ENCODE data around the gene NMRK1. TPM values are rescaled to one million over a fixed set of nuclear protein-coding genes. Genes with fewer than 3 reads are reported as not detected.

NMRK1 gene
- total RNA-seq, 2 donors from 2014 or later = 21.3 to 24.6 TPM

DNA sequence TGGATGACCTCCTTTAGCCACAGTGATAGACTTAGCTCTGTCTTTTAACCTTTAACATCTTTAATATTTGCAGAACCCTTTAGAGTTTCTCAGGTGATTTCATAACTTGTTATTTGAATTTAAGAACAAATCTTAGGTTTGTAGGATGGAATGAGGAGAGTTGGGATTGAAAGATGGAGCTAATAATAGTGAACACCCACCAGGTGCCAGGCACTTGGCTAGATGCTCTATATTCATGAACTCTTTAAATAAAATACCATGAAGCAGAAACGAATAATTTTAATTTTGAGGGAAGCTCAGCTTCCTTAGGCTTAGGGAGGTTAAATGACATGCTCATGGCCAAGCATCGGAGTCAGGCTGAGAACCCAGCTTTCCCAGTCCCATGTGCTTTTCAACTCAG lies 40.4 kb downstream of the NMRK1 start:
- H3K27ac ChIP-seq = no peak overlapping the region
- H3K27me3 ChIP-seq = no peaks in the 10 kb centered on the region
- no peak overlapping the region for H3K4me3 ChIP-seq
- intact Hi-C loops (cut with DNase I) = no loop called here
- H3K9me3 ChIP-seq = no peaks in the 10 kb centered on the region
- DNase-seq = no peak
- H3K4me1 ChIP-seq = no peaks in the 10 kb centered on the region
- TF ChIP-seq CTCF (IDR thresholded peaks at IDR 0.05) = no peak
- no peaks in the 10 kb centered on the region for H3K36me3 ChIP-seq
- H3K9ac ChIP-seq (ENCODE audit: low read depth in 2 of 2, low read length in 2 of 2) = no peak overlapping the region

DNA sequence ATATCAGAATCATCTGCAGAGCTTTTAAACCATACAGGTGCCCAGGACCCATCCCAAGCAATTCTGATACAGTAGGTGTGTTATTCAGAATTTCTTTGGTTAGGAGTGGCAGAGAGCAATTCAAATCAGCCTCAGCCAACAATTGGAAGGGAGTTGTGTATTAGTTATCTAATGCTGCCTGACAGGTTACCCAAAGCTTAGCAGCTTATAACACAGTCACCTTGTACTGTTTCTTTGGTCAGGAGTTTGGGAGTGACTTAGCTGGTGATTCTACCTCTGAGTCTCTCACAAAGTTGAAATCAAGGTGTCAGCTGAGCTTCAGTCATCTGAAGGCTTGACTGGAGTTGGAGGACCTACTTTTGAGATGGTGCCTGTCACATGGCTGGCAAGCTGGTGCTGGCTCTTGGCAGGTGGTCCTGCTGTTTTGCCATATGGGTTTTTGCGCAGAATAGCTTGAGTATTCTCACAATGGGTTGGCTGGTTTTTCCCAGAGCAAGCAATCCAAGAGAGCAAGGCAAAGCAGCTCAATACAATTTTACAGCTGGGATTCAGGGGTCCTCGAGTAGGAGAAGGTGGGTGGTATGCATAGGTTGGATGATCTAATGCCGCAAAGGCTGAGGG lies 41.1 kb downstream of the NMRK1 start:
- H3K27ac ChIP-seq = no peak overlapping the region
- H3K4me1 ChIP-seq = no peaks in the 10 kb centered on the region
- H3K4me3 ChIP-seq = no peak overlapping the region
- no peaks in the 10 kb centered on the region for H3K9me3 ChIP-seq
- DNase-seq = no peak
- H3K36me3 ChIP-seq = no peaks in the 10 kb centered on the region
- H3K9ac ChIP-seq (ENCODE audit: low read depth in 2 of 2, low read length in 2 of 2) = no peak overlapping the region
- intact Hi-C loops (cut with DNase I) = no loop called here
- no peak for TF ChIP-seq CTCF (IDR thresholded peaks at IDR 0.05)
- no peaks in the 10 kb centered on the region for H3K27me3 ChIP-seq

- H3K4me1 ChIP-seq = no peaks in the 10 kb centered on the region
- H3K9ac ChIP-seq (ENCODE audit: low read depth in 2 of 2, low read length in 2 of 2) = no peak overlapping the region
- no peaks in the 10 kb centered on the region for H3K36me3 ChIP-seq
- no peak for TF ChIP-seq CTCF (IDR thresholded peaks at IDR 0.05)
- H3K4me3 ChIP-seq = no peak overlapping the region
- H3K9me3 ChIP-seq = no peaks in the 10 kb centered on the region
- no peak for DNase-seq
- H3K27me3 ChIP-seq = no peaks in the 10 kb centered on the region
- intact Hi-C loops (cut with DNase I) = no loop called here
- H3K27ac ChIP-seq = no peak overlapping the region
Measured at GRCh38 chr9:75041041-75041440, 46.9 kb downstream of the NMRK1 start.

GRCh38 chr9:75039801-75040200 lies 48.2 kb downstream of the NMRK1 start:
- no peaks in the 10 kb centered on the region for H3K36me3 ChIP-seq
- no peak for TF ChIP-seq CTCF (IDR thresholded peaks at IDR 0.05)
- H3K9me3 ChIP-seq = no peaks in the 10 kb centered on the region
- intact Hi-C loops (cut with DNase I) = no loop called here
- no peaks in the 10 kb centered on the region for H3K27me3 ChIP-seq
- H3K4me1 ChIP-seq = no peaks in the 10 kb centered on the region
- H3K9ac ChIP-seq (ENCODE audit: low read depth in 2 of 2, low read length in 2 of 2) = no peak overlapping the region
- no peak overlapping the region for H3K27ac ChIP-seq
- no peak for DNase-seq
- no peak overlapping the region for H3K4me3 ChIP-seq

- Histone ChIP-seq H3K4me3 (no peak overlapping the region), H3K27ac (no peak overlapping the region), H3K9ac (ENCODE audit: low read depth in 2 of 2, low read length in 2 of 2) (no peak overlapping the region), H3K4me1 (no peaks in the 10 kb centered on the region), H3K9me3 (no peaks in the 10 kb centered on the region), H3K36me3 (no peaks in the 10 kb centered on the region), H3K27me3 (no peaks in the 10 kb centered on the region)
- intact Hi-C loops (cut with DNase I) = no loop called here
- TF ChIP-seq CTCF (IDR thresholded peaks at IDR 0.05) = no peak
- DNase-seq = no peak
Measured at GRCh38 chr9:75039009-75039408, 48.9 kb downstream of the NMRK1 start.
